Measurements from ENCODE around the gene NEUROD2.
A peak's percentile ranks its signal among the peaks of the same experiment; 100 is the strongest.
"Not testable (repeated sequence)": the region's sequence is repeated elsewhere in the genome, so short reads cannot be mapped to it uniquely, and the experiment has no call there.

NEUROD2 gene

GRCh38 chr17:39601758-39602532, 5.8 kb downstream of the NEUROD2 start:
- no peak for DNase-seq

- DNase-seq: no peak
These were observed 6.6 kb downstream of the NEUROD2 start for GRCh38 chr17:39600997-39601597.

GRCh38 chr17:39600288-39600996, 7.3 kb downstream of the NEUROD2 start:
- no peak for DNase-seq

- no peak for DNase-seq
These were observed 8.0 kb downstream of the NEUROD2 start for GRCh38 chr17:39599665-39600231.

- peak; percentile 61 for DNase-seq
These were observed 8.6 kb downstream of the NEUROD2 start for GRCh38 chr17:39599004-39599664.

- no peak for DNase-seq
These were observed 9.1 kb downstream of the NEUROD2 start for GRCh38 chr17:39598630-39599003.

GRCh38 chr17:39598047-39598481, 9.7 kb downstream of the NEUROD2 start:
- peak; percentile 29 for DNase-seq

- no peak for DNase-seq
These were observed 10.2 kb downstream of the NEUROD2 start for GRCh38 chr17:39597372-39598046.

GRCh38 chr17:39596543-39597267, 11.0 kb downstream of the NEUROD2 start:
- no peak for DNase-seq

GRCh38 chr17:39595928-39596510, 11.7 kb downstream of the NEUROD2 start:
- DNase-seq: no peak

GRCh38 chr17:39595294-39595693, 12.4 kb downstream of the NEUROD2 start:
- DNase-seq: no peak

- DNase-seq: no peak
These were observed 14.3 kb downstream of the NEUROD2 start for GRCh38 chr17:39593371-39593770.

GRCh38 chr17:39591958-39592954, 15.5 kb downstream of the NEUROD2 start:
- peak; percentile 70 for DNase-seq

GRCh38 chr17:39590180-39590579, 17.5 kb downstream of the NEUROD2 start:
- not testable (repeated sequence) for DNase-seq

GRCh38 chr17:39582658-39583057, 25.1 kb downstream of the NEUROD2 start:
- no peak for DNase-seq

GRCh38 chr17:39581759-39582085, 26.0 kb downstream of the NEUROD2 start:
- no peak for DNase-seq

- DNase-seq: no peak
These were observed 26.5 kb downstream of the NEUROD2 start for GRCh38 chr17:39581071-39581758.

- DNase-seq: no peak
These were observed 27.6 kb downstream of the NEUROD2 start for GRCh38 chr17:39580082-39580468.

- no peak for DNase-seq
These were observed 28.2 kb downstream of the NEUROD2 start for GRCh38 chr17:39579318-39580081.

Data from RPMI8226 (cell line).